HG02840 (cell line): Measurements from ENCODE around the gene UBR3.
"Not testable (repeated sequence)": the region's sequence is repeated elsewhere in the genome, so short reads cannot be mapped to it uniquely, and the experiment has no call there.

Source experiments
- ATAC-seq: cut with Tn5 transposase; IDR thresholded peaks from one replicate; pipeline ENCODE4 v1.9.1; 2021; ENCODE audit warnings: mild to moderate bottlenecking, moderate library complexity, moderate number of reproducible peaks; ENCODE audit not compliant: unreplicated experiment, low FRiP score

Gene UBR3

GRCh38 chr2:169865492-169865891, 38.2 kb downstream of the UBR3 start:
- ATAC-seq = no peak

- not testable (repeated sequence) for ATAC-seq
Measured at GRCh38 chr2:169866230-169866629, 39.0 kb downstream of the UBR3 start.

- no peak for ATAC-seq
Measured at GRCh38 chr2:169867579-169867978, 40.3 kb downstream of the UBR3 start.

GRCh38 chr2:169868951-169869350, 41.7 kb downstream of the UBR3 start:
- no peak for ATAC-seq

GRCh38 chr2:169871369-169871768, 44.1 kb downstream of the UBR3 start:
- not testable (repeated sequence) for ATAC-seq

- ATAC-seq = no peak
Measured at GRCh38 chr2:169871994-169872393, 44.7 kb downstream of the UBR3 start.

GRCh38 chr2:169877398-169877797, 50.1 kb downstream of the UBR3 start:
- no peak for ATAC-seq

- no peak for ATAC-seq
Measured at GRCh38 chr2:169887120-169887519, 59.9 kb downstream of the UBR3 start.

- no peak for ATAC-seq
Measured at GRCh38 chr2:169891593-169892298, 64.5 kb downstream of the UBR3 start.

GRCh38 chr2:169892951-169893350, 65.7 kb downstream of the UBR3 start:
- ATAC-seq = no peak

GRCh38 chr2:169895294-169895985, 68.2 kb downstream of the UBR3 start:
- no peak for ATAC-seq

GRCh38 chr2:169897834-169898233, 70.6 kb downstream of the UBR3 start:
- no peak for ATAC-seq

GRCh38 chr2:169900103-169900502, 72.8 kb downstream of the UBR3 start:
- ATAC-seq = not testable (repeated sequence)

- ATAC-seq = no peak
Measured at GRCh38 chr2:169900686-169901085, 73.4 kb downstream of the UBR3 start.

- ATAC-seq = no peak
Measured at GRCh38 chr2:169906731-169907130, 79.5 kb downstream of the UBR3 start.

GRCh38 chr2:169909376-169909775, 82.1 kb downstream of the UBR3 start:
- no peak for ATAC-seq

- no peak for ATAC-seq
Measured at GRCh38 chr2:169910109-169910799, 83.0 kb downstream of the UBR3 start.

GRCh38 chr2:169911119-169911518, 83.9 kb downstream of the UBR3 start:
- ATAC-seq = no peak

- ATAC-seq = no peak
Measured at GRCh38 chr2:169916623-169917022, 89.4 kb downstream of the UBR3 start.

GRCh38 chr2:169923977-169924376, 96.7 kb downstream of the UBR3 start:
- ATAC-seq = no peak

- ATAC-seq = no peak
Measured at GRCh38 chr2:169925968-169926367, 98.7 kb downstream of the UBR3 start.
